Hepatocyte (in vitro differentiated cells): ENCODE data around the gene SPATA24. TPM values are rescaled to one million over a fixed set of nuclear protein-coding genes. Genes with fewer than 3 reads are reported as not detected.

Experiments used
- DNase-seq: peaks from one replicate; pipeline ENCODE4 v3.0.0-alpha.2; 2016; ENCODE audit warnings: low spot score
- H2AFZ ChIP-seq: fragments of 200-600 bp; sonication (generic); 2 replicates; pipeline ENCODE4 v1.6.0; 2016; ENCODE audit warnings: antibody characterized with exemption, mild to moderate bottlenecking
- H3K27ac ChIP-seq: fragments of 200-600 bp; sonication (generic); 2 replicates; pipeline ENCODE4 v1.5.1; 2016; ENCODE audit warnings: mild to moderate bottlenecking
- H3K27me3 ChIP-seq: fragments of 200-600 bp; sonication (generic); 2 replicates; pipeline ENCODE4 v1.6.1; 2016
- H3K36me3 ChIP-seq: fragments of 200-600 bp; sonication (generic); replicated peaks from 2 replicates; pipeline ENCODE4 v1.5.1; 2016; ENCODE audit warnings: low read depth; ENCODE audit not compliant: insufficient read depth
- H3K4me1 ChIP-seq: fragments of 200-600 bp; sonication (generic); 2 replicates; pipeline ENCODE4 v1.5.1; 2016; ENCODE audit warnings: mild to moderate bottlenecking, moderate library complexity; ENCODE audit not compliant: insufficient read depth
- H3K4me2 ChIP-seq: fragments of 200-600 bp; sonication (generic); 2 replicates; pipeline ENCODE4 v1.6.0; 2016
- H3K4me3 ChIP-seq: fragments of 200-600 bp; sonication (generic); 2 replicates; pipeline ENCODE4 v1.5.1; 2016; ENCODE audit warnings: mild to moderate bottlenecking
- H3K79me2 ChIP-seq: fragments of 200-600 bp; sonication (generic); 2 replicates; pipeline ENCODE4 v1.6.0; 2017; ENCODE audit warnings: mild to moderate bottlenecking
- H3K9me2 ChIP-seq: fragments of 200-600 bp; sonication (generic); replicated peaks from 2 replicates; pipeline ENCODE4 v1.6.0; 2017; ENCODE audit warnings: mild to moderate bottlenecking; ENCODE audit not compliant: insufficient read depth
- H3K9me3 ChIP-seq: fragments of 200-600 bp; sonication (generic); 2 replicates; pipeline ENCODE4 v1.5.1; 2016; ENCODE audit warnings: low read depth, mild to moderate bottlenecking
- H4K20me1 ChIP-seq: fragments of 200-600 bp; sonication (generic); 2 replicates; pipeline ENCODE4 v1.6.0; 2016; ENCODE audit warnings: mild to moderate bottlenecking; ENCODE audit not compliant: insufficient read depth, poor library complexity, severe bottlenecking
- CTCF ChIP-seq: fragments of 200-600 bp; sonication (generic); IDR thresholded peaks from 2 replicates; pipeline ENCODE4 v1.5.1; 2016; ENCODE audit warnings: antibody characterized with exemption, mild to moderate bottlenecking; ENCODE audit not compliant: poor library complexity
- EZH2 ChIP-seq: fragments of 200-600 bp; sonication (generic); IDR thresholded peaks from 2 replicates; pipeline ENCODE4 v1.6.1; 2016; ENCODE audit warnings: antibody characterized with exemption, mild to moderate bottlenecking, borderline replicate concordance
- EZH2phosphoT487 ChIP-seq: fragments of 200-600 bp; sonication (generic); IDR thresholded peaks from one replicate; pipeline ENCODE4 v1.6.1; 2018; ENCODE audit warnings: antibody characterized with exemption, mild to moderate bottlenecking, low read depth, moderate library complexity; ENCODE audit not compliant: unreplicated experiment, severe bottlenecking
- WGBS: methylation state at CpG from one replicate; pipeline ENCODE4 v1.1.6; 2016; ENCODE audit warnings: low lambda C conversion rate; ENCODE audit errors: missing lambda C conversion rate; 5-methylcytosine and 5-hydroxymethylcytosine counted together
- polyA plus RNA-seq: library from polyadenylated mRNA; unstranded; fragments of >200 nt; fragmentation: Nextera tagmentation; extraction: Ambion mirVana; gene quantifications from 2 replicates; pipeline ENCODE4 v1.2.1, GENCODE V29; 2016
- total RNA-seq: library from RNA; depleted of rRNA; stranded (reverse); fragments of >200 nt; gene quantifications from 2 replicates; pipeline ENCODE4 v1.2.3, GENCODE V29; 2014

Gene SPATA24
- total and polyA plus RNA-seq, 2 experiments from 2014 or later: 6.3 to 9.8 TPM

GRCh38 chr5:139384591-139385051, 19.3 kb downstream of the SPATA24 start:
- peaks cover 19% of the 10 kb centered on the region for H3K4me1 ChIP-seq
- 87% methylated on average over 9 of the region's 9 CpGs for WGBS

GRCh38 chr5:139383993-139384590, 19.8 kb downstream of the SPATA24 start:
- Histone ChIP-seq H3K27ac (no peak overlapping the region), H3K4me1 (peaks cover 19% of the 10 kb centered on the region), H3K9me3 (no peaks in the 10 kb centered on the region), H3K27me3 (no peaks in the 10 kb centered on the region), H3K4me2 (peak overlapping the region; percentile 62), H3K36me3 (no peaks in the 10 kb centered on the region), H3K79me2 (no peaks in the 10 kb centered on the region), H3K4me3 (no peak overlapping the region), H3K9me2 (no peaks in the 10 kb centered on the region), H2AFZ (no peak overlapping the region), H4K20me1 (no peaks in the 10 kb centered on the region)
- DNase-seq: no peak
- 84% methylated on average over 7 of the region's 7 CpGs for WGBS
- TF ChIP-seq EZH2 (no peak), EZH2phosphoT487 (no peak), CTCF (no peak)

More at GRCh38 chr5:139384591-139385051, 19.3 kb downstream of the SPATA24 start:
- Histone ChIP-seq H2AFZ (no peak overlapping the region), H3K9me3 (no peaks in the 10 kb centered on the region), H3K4me2 (no peak overlapping the region), H3K27me3 (no peaks in the 10 kb centered on the region), H3K9me2 (no peaks in the 10 kb centered on the region), H4K20me1 (no peaks in the 10 kb centered on the region), H3K4me3 (no peak overlapping the region), H3K27ac (no peak overlapping the region), H3K79me2 (no peaks in the 10 kb centered on the region), H3K36me3 (no peaks in the 10 kb centered on the region)
- DNase-seq: no peak
- TF ChIP-seq EZH2 (no peak), CTCF (no peak), EZH2phosphoT487 (no peak)

GRCh38 chr5:139383275-139383992, 20.5 kb downstream of the SPATA24 start, which contains the start of gene SLC23A1:
TSS of gene SLC23A1 (minus strand) at chr5:139383297. CDS start at chr5:139383253, 44 bp downstream.
- Histone ChIP-seq H3K27me3 (no peaks in the 10 kb centered on the region), H3K4me1 (peaks cover 19% of the 10 kb centered on the region), H3K27ac (peak within 1 kb of the TSS; percentile 65), H3K9me3 (no peaks in the 10 kb centered on the region), H3K9me2 (no peaks in the 10 kb centered on the region), H4K20me1 (no peaks in the 10 kb centered on the region), H2AFZ (no peak within 1 kb of the TSS), H3K4me3 (no peak within 1 kb of the TSS), H3K4me2 (peak within 1 kb of the TSS; percentile 62), H3K36me3 (no peaks in the 10 kb centered on the region), H3K79me2 (no peaks in the 10 kb centered on the region)
- WGBS: 61% methylated on average over 10 of the region's 10 CpGs
- TF ChIP-seq EZH2phosphoT487 (no peak), CTCF (no peak), EZH2 (no peak)
- peak; percentile 64 for DNase-seq
